Measurements from ENCODE around the gene ZNF556.

The ZNF556 gene

DNA sequence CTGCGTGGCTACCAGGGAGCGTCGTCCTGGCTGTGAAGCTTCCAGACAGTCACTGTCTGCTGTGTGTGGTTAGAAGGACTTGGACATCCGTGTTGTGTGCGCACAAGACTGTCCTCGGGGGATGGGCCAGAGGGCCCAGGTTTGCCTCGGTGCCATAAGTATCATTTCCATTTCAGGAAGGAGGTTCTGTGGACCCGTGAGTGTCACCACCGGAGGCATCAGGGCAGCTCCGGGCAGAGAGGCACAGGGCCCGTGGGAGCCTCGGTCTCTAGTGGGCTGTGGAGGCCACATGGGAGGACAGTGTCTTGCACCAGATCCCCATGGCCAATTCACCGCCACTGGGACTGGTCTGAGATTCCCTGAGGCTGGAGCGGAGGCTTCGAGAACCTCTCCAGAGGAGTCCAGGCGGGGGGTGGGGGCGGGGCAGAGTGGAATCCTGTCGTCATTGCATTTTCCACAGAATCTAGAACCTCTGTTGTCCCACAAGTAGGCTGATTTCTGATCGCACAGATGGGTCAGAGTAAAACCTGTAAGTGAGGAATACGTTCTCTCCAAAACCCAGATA, 39.6 kb downstream of the ZNF556 start:
- no peak for DNase-seq

DNA sequence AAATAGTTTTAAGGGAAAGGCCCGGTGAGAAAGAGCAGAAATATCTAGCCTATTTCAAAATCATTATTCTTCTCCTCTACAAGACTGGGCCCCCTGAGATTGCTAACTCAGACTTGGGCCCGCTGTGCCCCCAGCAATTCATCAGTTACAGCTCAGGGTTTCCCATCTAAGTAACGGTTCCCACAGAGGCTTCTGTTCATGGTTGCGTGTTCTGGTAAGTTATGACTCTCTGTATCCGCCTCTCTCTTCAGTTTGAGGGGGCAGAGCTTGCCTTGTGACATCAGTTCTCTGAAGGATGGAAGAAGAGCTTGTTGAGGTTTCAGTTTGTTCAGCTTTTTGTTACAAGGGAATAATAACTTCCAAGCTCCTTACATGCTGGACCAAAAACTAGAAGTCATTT, 45.2 kb downstream of the ZNF556 start:
- peak in 1 of 2 experiments; percentile 31 for DNase-seq

DNA sequence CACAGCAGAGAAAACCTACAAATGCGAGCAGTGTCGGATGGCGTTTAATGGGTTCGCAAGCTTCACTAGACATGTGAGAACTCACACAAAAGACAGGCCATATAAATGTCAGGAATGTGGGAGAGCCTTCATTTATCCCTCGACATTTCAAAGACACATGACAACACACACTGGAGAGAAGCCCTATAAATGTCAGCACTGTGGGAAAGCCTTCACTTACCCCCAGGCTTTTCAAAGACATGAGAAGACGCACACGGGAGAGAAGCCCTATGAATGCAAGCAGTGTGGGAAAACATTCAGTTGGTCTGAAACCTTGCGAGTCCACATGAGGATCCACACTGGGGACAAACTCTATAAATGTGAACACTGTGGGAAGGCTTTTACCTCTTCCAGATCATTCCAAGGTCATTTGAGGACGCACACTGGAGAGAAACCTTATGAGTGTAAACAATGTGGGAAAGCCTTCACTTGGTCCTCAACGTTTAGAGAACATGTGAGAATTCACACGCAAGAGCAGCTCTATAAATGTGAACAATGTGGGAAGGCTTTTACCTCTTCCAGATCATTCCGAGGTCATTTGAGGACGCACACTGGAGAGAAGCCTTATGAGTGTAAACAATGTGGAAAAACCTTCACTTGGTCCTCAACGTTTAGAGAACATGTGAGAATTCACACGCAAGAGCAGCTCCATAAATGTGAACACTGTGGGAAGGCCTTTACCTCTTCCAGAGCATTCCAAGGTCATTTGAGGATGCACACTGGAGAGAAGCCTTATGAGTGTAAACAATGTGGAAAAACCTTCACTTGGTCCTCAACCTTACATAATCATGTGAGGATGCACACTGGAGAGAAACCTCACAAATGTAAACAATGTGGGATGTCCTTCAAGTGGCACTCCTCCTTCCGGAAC, 50.4 kb downstream of the ZNF556 start:
- DNase-seq: no peak

DNA sequence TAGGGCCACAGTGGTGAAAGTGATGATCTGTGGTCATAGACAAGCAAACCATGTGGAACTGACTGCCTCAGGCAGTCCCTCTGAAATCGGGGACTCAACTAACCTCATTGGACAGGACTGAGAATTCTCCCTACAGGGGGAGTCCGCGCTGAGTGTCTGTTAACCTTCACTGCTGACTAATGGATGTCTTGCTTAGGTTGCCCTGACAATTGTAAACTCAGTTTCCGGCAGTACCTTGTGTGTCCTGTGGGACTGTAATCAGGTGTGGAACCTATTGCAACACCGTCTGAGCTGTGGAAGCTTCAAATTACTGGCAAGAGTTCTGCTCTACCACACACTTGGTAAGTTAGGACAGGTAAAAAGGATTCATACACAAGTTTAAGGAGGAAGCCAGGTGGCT, 55.9 kb downstream of the ZNF556 start:
- no peak for DNase-seq

DNA sequence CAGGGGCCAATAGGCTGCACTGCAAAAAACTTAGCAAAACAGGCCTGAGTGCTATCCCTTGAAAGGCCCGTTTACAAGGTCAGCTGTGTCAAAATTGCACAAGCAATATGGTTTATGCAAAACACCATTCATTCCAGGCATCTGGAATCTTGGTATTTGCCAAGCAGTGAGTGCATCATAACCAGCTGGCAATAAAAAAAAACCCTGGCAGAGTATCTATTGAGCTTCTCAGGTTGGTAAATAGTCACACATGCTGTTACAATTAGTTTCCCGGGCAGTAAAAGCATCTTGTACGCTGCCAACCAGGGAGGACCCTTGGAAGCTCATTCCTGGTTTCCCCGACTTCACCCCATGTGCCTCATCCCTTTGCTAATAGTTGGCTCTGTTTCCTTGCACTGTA, 56.4 kb downstream of the ZNF556 start:
- no peak for DNase-seq

DNA sequence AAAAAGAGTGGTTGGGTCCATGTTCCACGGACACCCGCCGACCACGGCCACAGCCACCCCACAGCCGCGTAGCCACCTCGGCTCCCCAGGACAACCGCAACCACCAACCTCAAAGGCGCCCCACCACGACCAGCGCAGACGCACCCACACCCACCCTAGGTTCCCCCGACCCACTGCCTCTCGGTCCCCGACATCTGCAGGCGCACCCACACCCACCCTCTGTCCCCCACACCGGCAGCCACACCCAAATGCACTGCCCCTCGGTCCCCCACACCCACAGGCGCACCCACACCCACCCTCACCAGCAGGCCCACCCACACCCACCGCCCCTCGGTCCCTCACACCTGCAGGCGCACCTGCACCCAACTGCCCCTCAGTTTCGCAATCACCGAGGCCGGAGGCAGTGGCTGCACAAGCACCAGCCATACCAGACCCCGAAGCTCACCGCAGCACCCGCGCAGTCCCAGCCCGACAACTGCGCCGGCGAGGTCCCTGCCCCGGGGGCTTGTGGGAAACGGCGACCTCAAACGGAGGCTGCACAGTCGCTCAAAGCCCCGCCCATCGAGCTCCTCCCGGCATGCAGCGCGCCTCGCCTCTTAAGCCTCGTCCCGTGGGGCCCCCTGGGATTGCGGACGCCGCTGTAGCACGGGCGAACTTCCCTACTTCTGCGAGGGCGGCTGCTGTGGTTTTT, 59.4 kb downstream of the ZNF556 start:
- no peak for DNase-seq

DNA sequence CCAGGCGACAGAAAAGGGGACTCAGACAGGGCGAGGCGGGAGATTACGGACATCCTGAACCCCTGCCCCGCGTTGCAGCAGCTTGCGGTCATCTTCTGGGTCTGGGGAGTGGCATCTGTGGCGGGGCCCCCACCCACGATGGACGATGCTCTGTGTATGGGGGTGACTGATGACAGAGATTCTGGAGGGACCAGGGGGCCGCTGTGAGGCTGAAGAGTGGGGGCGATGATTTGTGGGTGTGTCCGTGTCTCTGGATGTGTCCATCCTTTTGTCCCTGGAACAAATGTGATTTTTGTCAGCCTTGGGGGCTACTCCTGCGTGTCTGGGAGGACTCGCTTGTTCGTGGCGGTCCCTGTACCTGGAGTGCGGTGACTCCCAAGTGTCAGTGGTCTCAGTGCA, 59.9 kb downstream of the ZNF556 start:
- DNase-seq: no peak
